Stimulated activated CD4-positive, alpha-beta T cell treated with anti-CD3 and anti-CD28 coated beads, Interleukin-2, amount 100 ng/mL, for 24 hours (primary cell): ENCODE data around the gene CDH4.

ENCODE experiments used
- DNase-seq, 2 donors: peaks; one replicate each; pipeline ENCODE4 v3.0.0-alpha.2; 2020

CDH4 gene

DNA sequence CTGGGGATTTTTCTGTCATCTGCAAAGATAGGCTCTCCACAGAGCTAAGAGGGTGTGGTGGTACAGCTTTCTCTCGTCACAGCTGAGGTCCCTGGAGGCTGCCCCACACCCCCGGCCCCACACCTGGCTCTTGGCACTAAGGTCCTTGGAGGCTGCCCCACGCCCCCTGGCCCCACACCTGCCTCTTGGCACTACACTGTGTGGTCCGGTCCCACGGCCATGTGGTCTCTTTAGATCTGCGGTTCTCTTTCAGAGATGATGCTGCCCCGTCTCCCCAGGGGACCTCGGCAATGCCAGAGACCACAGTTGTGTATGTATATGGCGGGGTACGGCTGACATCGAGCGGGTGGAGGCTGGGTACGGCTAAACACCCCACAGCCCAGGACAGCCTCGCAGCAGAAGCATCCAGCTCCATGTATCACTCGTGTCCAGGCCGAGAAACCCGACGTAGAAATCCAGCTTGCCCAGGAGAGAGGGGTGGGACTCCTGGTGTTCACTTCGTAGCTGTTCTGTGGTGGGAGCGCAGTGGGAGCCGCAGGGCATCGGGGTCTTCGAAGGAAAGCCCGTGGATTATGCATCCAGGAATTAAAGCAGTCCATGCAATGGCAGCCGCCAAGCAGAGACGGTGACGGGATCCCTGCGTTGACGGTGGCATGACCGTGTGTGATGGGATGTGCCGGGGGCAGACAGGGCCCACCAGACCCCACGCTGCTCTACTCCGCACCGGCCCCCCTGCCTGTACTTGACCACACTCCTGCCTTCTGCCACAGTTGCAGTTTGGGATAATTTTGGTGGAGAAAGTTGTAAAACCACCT is 292.1 kb downstream of the CDH4 start:
- no peak for DNase-seq

DNA sequence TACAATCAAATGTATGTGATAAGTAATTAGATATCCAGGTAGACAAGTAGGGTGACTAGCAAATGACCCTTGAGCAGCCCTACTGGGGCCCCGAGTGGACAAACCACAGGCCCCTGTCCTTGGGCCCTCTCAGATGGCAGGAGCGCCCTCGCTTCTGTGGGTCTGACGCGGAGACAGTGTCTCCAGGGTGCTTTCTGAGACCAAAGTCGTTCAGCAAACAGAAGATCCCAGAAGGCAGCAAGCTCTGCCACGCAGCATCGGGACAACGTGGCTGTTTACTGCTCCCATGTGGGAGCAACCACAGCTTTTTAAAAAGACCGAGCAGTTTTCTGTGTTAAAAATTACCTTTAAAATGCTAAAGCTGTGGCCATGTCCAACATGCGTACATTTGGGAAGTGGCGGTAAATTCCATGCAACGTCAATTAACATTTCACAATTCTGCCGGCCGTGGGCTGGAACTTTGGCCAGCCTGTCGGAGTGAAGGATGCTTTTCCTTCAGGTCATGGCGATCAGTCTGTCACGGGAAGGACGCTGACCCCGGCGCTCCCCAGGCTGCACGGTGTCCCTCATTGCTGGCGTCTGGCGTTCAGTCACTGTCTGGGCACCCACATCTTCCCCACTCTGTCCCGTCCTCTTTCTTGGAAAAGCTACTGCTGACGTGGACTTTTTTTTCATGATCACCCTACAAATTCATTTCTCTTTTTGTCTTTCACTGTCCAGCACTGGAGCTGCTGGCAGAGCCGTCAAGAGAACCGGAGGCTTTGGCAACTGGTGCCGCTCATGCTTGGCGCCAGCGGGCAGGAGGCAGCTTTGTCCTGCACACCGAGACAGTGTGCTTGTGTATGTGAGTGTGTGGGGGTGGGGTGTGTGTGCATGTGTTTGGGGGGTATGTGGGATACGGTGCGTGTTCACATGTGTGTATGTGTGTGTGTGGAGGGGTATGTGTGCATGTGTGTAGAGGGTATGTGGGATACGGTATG is 293.1 kb downstream of the CDH4 start:
- no peak for DNase-seq

DNA sequence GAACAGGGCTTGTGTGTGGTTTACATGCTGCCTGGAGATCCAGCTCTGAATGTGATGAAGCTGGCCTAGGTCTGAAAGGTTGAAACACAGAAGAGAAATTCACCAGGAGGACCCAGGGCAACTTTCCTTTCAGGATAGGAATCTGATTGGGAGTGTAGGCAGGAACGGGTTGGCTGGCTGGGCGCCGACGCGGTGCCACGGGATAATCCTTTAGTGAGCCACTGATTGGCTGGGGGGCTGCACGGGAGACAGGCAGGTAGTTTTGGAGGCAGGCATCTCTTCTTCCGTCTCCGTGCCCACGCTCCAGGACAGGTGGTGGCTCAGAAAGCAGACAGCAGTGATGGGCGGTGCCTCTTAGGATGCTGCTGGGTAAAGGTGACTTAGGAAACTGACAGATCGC is 294.6 kb downstream of the CDH4 start:
- DNase-seq, result no peak

DNA sequence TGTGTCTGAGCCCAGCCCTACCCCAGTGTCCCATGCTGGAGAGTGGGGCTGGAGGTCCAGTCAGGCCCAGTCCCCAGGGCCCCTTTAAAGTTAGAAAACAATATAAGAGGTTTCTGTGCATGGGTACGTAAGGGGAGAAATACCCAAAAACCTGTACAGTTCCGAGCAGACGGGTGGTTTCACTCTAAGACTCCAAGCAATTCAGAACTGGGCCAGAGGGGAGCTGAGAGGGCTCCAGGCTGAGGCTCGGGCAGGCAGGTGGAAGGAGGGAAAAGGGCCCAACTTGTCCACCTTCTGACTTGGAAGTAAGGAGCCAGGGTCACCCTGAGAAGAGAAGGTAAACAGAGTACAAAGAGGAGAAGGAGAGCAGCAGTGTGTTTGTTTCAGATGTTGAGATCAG is 296.0 kb downstream of the CDH4 start:
- no peak for DNase-seq

DNA sequence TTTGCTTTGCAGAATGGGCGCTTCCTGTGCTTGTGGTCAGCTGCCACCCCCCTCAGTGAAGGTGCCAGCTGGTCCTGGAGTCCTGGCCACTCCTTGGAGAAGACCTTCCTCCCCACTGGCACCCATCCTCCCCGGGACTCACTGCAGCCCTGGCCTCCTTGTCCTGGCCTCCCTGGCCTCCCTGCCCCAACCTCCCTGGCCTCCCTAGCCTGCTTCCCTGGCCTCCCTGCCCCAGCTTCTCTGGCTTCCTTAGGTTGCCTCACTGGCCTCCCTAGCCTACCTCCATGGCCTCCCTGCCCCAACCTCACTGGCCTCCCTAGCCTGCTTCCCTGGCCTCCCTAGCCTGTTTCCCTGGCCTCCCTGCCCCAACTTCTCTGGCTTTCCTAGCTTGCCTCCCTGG is 297.8 kb downstream of the CDH4 start:
- no peak for DNase-seq

DNA sequence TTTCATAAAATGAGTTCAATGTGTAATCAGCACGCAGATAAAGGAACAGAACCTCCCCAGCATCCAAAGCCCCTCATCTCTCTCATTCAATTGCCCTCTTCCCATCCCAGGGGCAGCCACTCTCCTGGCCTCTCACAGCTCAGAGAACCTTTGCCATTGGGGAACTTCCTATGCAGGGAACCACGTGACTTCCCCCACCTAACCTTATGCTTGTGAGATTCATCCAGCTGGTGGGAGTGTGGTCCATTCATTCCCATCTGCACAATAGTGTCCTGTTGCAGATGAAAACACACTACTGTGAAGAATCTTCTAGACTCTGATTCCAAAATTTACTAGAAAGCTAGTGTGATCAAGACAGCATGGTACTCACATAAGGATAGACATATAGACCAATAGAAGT is 299.3 kb downstream of the CDH4 start:
- DNase-seq, result no peak

DNA sequence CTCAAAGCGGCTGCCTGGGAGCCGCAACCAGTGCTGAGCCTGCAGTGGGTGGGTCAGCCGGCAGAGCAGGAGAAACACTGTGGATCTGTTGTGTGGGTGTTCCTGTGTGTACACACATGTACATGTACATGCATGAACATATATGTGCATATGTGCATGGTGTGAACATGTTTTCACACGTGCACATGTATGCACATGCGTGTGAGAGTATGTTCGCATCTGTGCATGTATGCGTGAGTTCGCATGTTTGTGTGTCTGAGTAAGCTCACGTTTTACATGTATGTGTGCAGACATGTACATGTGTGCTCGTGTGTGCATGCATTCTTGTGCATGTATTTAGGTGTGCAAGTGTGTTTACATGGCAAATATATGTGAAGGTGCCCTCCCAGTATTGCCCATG is 302.6 kb downstream of the CDH4 start:
- no peak for DNase-seq

DNA sequence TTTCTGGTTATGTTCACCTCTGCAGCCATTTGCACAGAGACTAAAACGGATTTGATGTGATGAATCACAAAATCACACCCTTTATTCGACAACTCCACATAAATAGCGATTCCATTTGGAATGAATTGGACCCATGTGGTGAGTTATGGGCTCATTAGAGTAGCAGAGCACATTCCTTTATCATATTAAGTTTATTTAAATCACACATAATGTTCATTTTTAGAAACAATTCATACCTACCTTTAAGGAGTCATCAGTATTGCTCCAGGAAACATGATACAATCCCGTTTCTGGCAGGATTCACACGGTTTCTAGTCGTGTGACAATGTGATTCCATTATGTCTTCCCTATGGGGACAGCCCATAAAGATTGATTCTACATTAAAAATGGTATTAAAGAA is 303.5 kb downstream of the CDH4 start:
- DNase-seq, result no peak

DNA sequence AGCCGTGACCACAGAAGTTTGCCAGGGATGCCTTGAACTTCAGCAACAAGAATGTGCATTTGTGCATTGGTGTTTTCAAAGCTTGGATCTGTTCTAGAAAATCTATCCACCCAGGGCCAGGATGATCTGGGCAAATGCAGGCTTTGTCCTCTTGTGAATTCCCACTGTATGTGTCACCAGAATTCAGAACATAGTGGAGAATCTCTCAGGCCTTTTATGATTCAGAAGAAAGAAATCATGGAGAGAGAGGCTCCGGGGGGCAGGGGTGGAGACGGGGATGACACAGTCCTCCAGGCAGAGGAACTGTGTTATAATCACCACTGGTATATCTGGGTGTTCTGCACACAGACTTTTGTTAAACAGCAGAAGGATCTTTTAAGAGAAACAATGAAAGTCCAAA is 304.1 kb downstream of the CDH4 start:
- DNase-seq, result no peak

DNA sequence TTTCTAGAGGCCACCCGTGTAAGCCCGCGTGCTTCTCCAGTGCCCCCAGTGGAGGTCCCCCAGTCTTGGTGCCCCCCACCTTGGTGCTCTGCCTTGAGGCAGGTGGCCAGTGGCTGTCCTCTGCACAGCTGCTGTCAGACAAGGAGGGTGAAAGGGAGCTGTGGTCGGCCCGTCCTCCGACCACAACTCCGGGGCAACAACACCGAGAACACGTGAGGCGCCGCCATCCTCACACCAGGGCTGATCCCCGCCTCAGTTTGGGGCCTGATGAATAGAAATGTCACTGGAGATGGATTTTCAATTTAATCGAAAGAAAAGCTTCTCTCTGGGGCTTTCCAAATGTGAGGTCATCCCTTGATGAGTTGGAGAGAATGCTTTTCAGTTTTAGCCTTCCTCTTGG is 304.6 kb downstream of the CDH4 start:
- DNase-seq, result no peak

DNA sequence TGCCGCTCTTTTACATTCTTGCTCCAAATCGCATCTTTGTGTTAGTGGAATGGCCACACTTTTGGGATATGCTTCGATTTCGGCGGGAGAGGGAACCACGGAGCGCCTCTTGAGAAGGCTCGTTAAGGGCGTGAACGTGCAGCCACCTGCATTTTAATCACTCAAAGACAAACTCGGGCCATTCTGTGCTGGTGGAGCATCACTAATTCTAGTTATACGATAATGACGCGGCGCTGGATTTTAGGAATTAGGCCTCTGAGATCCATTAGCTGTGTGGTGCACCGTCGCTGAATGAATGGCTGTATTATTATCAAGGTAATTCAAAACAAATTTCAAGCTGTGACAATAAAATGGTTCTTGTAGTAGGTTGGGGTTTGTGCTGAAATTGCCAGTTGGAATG is 305.6 kb downstream of the CDH4 start:
- DNase-seq, result no peak

DNA sequence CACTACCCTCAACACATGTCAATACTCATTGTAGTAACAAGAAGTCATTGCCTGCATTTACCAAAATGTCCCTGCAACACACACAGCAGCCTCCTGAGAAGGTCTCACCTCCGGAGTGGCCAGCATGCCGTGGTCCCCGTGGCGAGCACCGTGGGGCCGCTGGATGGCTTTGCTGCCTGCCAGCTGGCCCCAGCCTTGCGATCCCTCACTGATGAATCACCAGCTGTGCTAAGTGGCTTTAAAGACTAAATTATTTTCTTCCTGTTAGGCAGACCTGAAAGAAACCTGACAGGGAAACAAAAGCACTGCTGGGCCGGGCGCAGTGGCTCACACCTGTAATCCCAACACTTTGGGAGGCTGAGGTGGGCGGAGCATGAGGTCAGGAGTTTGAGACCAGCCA is 306.7 kb downstream of the CDH4 start:
- no peak for DNase-seq

DNA sequence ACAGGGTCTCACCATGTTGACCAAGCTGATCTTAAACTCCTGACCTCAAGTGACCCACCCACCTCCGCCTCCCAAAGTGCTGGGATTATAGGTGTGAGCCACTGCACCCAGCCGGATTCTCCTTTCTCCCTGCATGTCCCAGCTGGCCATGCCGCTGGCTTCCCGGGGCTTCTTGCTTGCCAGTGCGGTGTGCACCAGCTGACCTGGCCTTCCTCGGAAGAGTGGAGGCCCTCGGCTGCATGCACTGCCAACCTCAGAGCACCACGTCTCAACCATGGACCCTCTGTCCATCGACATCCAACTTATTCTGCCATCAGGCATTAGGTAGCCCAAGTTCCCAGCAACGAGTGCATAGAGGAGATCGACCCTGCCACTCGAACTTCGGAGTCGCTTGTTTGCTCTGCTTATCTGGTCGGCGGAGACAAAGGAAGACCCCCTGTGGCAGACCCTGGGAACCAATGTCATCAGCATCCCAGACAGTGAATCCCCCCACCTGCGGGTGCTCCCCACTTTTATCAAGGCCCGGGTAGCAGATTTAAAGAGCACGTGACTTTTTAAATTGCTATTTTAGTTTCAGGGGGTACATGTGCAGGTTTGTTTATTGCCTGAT is 307.8 kb downstream of the CDH4 start:
- DNase-seq, result no peak

DNA sequence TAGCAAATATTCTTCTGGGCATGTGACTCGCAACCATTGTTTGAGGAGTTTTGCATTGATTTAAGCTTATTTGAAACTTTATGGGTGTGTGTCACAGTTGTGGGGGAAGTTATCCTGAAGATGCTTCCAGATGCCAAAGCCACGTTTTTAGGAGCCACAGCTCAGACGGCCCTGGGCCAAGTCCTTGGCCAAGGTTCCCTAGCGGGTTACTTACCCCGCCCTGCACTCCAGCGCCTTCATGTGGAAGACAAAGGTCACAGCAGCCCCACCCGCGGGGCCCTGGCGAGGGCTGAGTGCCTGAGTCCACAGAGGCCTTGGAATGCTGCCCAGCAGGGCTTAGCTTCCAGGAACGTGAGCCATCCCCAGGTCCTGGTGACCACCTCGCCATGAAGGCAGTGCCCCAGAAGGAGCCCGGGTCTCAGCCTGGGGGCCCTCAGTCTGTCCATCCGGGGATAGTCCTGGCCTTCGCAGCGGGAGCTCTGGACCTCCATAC is 308.3 kb downstream of the CDH4 start:
- no peak for DNase-seq

DNA sequence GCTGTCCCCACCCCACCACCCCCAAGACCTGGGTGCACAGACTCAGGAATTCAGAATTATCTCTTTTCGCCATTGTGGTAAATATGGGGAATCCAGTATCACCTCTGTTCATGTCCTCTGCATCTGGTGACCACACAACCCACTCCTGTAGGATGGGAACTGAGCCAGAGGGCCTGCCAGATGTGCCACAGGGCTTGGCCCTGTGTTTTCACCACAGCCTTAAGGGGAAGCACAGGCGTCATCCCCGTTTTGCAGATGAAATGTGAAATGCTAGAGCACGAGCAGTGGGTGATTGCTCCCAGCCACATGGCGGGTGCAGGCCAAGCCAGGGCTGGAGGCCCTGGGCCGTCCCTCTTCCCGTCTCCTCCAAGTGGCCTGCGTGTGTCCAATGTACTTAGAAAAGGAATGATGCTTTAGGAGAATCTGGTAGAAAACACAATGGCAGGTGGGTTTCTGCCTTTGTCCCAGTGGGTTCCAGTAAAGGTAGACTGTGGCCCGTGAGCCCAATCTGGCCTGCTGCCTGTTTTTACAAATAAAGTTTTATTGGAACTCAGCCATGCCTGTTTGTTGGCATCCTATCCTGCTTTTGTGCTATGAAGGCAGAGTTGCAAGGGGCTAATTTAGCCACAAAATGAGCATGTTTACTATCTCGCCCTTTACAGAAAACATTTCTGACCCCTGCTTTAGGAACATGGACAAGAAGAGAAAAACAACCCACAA is 309.2 kb downstream of the CDH4 start:
- no peak for DNase-seq

DNA sequence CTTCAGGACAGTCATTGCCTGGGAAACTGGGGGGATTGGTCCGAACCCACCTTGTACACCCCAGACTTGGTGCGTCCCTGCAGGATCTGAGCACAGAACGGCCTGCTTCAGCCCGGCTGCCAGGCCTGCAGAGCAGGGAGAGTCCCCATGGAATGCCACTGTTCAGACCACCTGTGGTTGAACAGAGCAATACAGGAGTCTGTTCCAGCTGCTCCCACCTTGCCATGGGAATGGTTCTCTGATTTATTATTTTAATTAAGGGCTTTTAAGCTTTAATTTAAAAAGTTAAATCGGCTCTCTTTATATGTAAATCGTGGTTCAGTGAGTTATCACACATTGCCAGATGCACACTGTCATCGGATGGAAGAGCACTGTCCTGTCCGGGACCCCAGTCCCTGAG is 310.4 kb downstream of the CDH4 start:
- no peak for DNase-seq

DNA sequence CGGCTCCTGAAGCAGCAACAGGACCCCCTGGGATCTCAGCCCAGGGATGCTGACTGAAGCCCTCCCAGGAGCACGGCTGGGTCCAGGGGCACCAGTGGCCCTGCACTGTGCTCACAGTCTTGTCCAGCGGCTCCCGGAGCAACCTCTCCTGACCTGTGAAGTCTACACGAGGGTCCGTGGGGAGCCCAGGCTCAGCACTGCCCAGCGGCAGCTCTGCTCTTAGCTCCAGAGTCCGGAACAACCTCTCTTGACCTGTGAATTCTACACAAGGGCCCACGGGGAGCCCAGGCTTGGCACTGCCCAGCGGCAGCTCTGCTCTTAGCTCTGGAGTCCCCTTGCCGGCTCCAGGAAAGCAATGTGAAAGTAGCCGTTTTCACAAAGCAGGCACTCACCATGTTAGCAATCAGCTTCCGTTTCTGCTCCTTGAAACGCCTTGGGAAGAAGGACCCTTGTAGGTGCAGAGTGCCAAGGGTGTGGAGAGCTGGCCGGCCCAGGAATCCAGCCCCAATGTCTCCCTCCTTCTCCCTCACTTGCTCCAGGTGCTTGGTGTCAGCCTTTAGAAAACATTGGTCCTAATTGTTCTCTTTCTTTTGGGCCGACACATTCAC is 310.9 kb downstream of the CDH4 start:
- DNase-seq, result no peak

DNA sequence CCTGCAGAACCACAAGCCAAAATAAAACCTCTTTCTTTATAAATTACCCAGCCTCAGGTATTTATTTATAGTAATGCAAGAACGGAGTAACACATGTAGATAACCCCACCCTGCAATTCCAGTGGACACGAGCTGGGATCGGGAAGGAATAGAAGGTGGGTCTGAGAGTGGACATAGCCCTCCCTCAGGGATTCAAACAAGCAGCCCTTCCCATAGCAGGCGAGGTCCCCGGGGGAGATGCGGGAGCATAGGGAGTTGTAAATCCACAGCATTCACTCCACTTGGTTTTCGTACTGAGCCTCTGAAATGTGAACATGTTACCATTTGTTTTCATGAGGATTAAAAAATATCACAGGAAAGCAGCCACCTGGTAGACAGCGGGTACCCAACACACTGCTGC is 312.6 kb downstream of the CDH4 start:
- DNase-seq, result no peak

DNA sequence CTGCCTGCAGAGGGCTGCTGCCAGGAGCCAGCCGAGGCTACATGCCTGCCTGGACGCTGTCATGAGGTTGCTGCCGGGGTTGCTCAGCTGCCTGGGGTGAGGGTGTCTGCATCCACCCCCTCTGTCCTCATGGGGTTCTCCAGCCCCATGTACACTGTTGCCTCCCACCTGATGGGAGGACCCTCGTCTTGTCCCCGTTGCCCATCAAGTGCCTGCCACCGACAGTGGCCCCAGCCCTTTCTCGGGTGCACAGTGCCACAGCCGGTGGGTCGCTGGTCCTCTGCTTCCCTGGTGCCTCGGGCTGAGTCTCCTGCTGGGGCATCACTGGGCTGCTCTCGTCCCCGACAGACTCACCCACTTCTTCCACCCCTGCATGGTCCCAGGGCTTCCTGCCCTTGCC is 313.7 kb downstream of the CDH4 start:
- no peak for DNase-seq

DNA sequence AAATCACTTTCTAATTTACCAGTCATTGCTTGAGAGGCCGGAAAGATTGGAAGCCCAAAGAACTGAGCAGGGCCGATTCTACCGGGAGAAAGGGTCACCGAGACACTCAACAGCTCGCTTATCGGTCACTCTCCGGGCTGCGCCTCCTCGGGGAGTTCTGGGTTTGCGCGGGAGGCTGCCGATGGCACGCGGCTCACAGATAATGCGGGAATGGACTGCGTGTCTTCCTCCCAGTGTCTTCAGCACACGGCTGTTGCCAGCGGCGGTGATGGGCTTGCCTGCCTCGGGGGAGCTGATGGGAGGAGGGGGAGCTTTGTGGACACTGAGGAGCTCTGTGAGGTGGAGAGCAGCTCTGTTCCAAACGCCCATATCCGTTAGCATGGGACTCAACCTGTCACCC is 314.6 kb downstream of the CDH4 start:
- DNase-seq, result no peak

DNA sequence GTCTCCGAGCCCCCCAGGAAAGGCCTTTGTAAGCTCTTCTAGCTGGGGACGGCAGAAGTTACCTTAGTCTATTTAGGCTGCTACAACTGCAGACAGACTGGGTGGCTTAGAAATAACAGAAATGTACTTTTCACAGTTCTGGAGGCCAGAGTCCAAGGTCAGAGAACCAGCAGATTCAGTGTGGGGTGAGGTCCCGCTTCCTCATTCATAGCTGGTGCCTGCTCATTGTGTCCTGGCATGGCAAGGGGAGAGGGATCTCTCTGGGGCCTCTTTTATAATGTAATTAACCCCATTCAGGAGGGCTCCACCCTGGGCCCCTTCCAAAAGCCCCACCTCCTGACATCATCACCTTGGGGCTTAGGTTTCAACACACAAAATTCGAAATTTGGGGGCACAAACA is 315.1 kb downstream of the CDH4 start:
- DNase-seq, result no peak

DNA sequence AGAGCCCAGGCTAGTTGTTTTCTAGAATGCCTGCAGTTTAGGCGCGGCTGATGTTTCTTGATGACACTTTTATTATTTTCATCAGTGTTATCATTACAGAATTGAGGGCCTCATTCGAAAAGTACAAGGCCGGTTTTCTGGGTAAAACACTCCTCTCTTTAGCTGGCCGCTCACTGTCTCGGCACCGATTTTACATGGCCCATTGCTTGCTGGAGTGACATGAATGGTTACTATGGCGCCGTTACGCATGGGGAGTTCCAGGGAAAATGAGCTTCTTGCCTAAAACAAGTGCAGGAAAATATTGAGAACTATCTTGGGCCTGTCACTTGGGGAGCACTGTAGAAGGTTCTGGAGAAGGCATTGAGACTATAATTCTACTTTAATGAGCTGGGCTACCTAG is 317.8 kb downstream of the CDH4 start:
- DNase-seq, result no peak
